SK-N-SH (cell line): Measurements from ENCODE around the gene NRF1. TPM values are rescaled to one million over a fixed set of nuclear protein-coding genes. Genes with fewer than 3 reads are reported as not detected.

ENCODE experiments used
- CTCF ChIA-PET: fragments of 300-600, 350-600 bp; formaldehyde crosslinking; extraction: SDS; loops from one replicate; lab custom pipeline; 2021; lab: Yijun Ruan, JAX
- POLR2A ChIA-PET: fragments of 350-600 bp; sonication (Branson Sonifier 250); formaldehyde crosslinking; extraction: SDS; loops from one replicate; lab custom pipeline; 2020; ENCODE audit warnings: antibody characterized with exemption, inconsistent platforms; lab: Yijun Ruan, JAX
- DNase-seq: peaks from one replicate; pipeline ENCODE4 v3.0.0; 2012
- H2AFZ ChIP-seq: fragments of 200-600 bp; sonication (generic); 2 replicates; pipeline ENCODE4 v1.8.1; 2016; ENCODE audit warnings: antibody characterized with exemption, mild to moderate bottlenecking, low read depth
- H3F3A ChIP-seq: fragments of 200-600 bp; sonication (generic); replicated peaks from 2 replicates; pipeline ENCODE3; 2016; ENCODE audit warnings: antibody characterized with exemption, mild to moderate bottlenecking; ENCODE audit not compliant: insufficient read depth
- H3K27ac ChIP-seq, 2 experiments: fragments of 200-500 bp in 1 of 2; fragments of 200-600 bp in 1 of 2; sonication (Bioruptor generic) in 1 of 2; sonication (generic), shearing (Covaris generic) in 1 of 2; 2 replicates each; pipeline versions ENCODE4 v1.5.1 to v1.6.1; 2014 to 2016; ENCODE audit warnings: low read depth in 2 of 2, inconsistent platforms in 1 of 2, low read length in 1 of 2, mild to moderate bottlenecking in 1 of 2, mixed read lengths in 1 of 2
- H3K27me3 ChIP-seq: fragments of 200-600 bp; sonication (generic), shearing (Covaris generic); 2 replicates; pipeline ENCODE4 v1.6.1; 2016; ENCODE audit warnings: mixed run types; ENCODE audit not compliant: insufficient read depth
- H3K36me3 ChIP-seq, 2 experiments: fragments of 200-500 bp in 1 of 2; fragments of 200-600 bp in 1 of 2; sonication (Bioruptor generic) in 1 of 2; sonication (generic) in 1 of 2; replicated peaks in 1 of 2; 2 replicates each; pipeline versions ENCODE3 to v1.5.1; 2014 to 2016; ENCODE audit warnings: low read length in 1 of 2, mild to moderate bottlenecking in 1 of 2; ENCODE audit not compliant: insufficient read depth in 2 of 2, control insufficient read depth in 1 of 2
- H3K4me1 ChIP-seq, 2 experiments: fragments of 200-500 bp in 1 of 2; fragments of 200-600 bp in 1 of 2; sonication (Bioruptor generic) in 1 of 2; sonication (generic), shearing (Covaris generic) in 1 of 2; 2 replicates each; pipeline versions ENCODE4 v1.5.1 to v1.6.1; 2014 to 2016; ENCODE audit warnings: low read depth in 1 of 2, low read length in 1 of 2, mixed run types in 1 of 2; ENCODE audit not compliant: insufficient read depth in 2 of 2, control insufficient read depth in 1 of 2
- H3K4me2 ChIP-seq: fragments of 200-600 bp; sonication (generic), shearing (Covaris generic); 2 replicates; pipeline ENCODE4 v1.6.1; 2017; ENCODE audit warnings: mixed run types
- H3K4me3 ChIP-seq, 2 experiments: fragments of 200-500 bp in 1 of 2; fragments of 200-600 bp in 1 of 2; sonication (Bioruptor generic) in 1 of 2; sonication (generic), shearing (Covaris generic) in 1 of 2; 2 replicates each; pipeline versions ENCODE4 v1.5.1 to v1.8.1; 2014 to 2016; ENCODE audit warnings: low read depth in 2 of 2, inconsistent platforms in 1 of 2, low read length in 1 of 2, mild to moderate bottlenecking in 1 of 2, mixed read lengths in 1 of 2, moderate library complexity in 1 of 2
- H3K79me2 ChIP-seq: fragments of 200-600 bp; sonication (generic); 2 replicates; pipeline ENCODE4 v1.8.1; 2017; ENCODE audit warnings: mild to moderate bottlenecking; ENCODE audit not compliant: insufficient read depth
- H3K9ac ChIP-seq: fragments of 200-600 bp; sonication (generic); 2 replicates; pipeline ENCODE4 v1.6.1; 2017; ENCODE audit warnings: mixed run types
- H3K9me2 ChIP-seq: fragments of 200-600 bp; sonication (generic); 2 replicates; pipeline ENCODE4 v1.6.1; 2017; ENCODE audit warnings: mixed run types
- H3K9me3 ChIP-seq: fragments of 200-600 bp; sonication (generic); 2 replicates; pipeline ENCODE4 v1.6.1; 2017; ENCODE audit warnings: mixed run types, mild to moderate bottlenecking, moderate library complexity
- H4K20me1 ChIP-seq: fragments of 200-600 bp; sonication (generic); 2 replicates; pipeline ENCODE4 v1.6.1; 2017; ENCODE audit warnings: mild to moderate bottlenecking, mixed run types; ENCODE audit not compliant: insufficient read depth
- CHD2 ChIP-seq: fragments of 150-350 bp; IDR thresholded peaks from 2 replicates; pipeline ENCODE4 v1.6.1; 2018; ENCODE audit warnings: low read length; ENCODE audit not compliant: partially characterized antibody
- EP300 ChIP-seq, 2 experiments: IDR thresholded peaks; 2 replicates each; pipeline versions ENCODE4 v1.4.0 to v1.6.1; 2012; ENCODE audit warnings: borderline replicate concordance in 1 of 2, low read depth in 1 of 2, low read length in 1 of 2
- EZH2phosphoT487 ChIP-seq: fragments of 200-600 bp; sonication (generic); IDR thresholded peaks from 2 replicates; pipeline ENCODE4 v1.6.1; 2017; ENCODE audit warnings: low read depth, mixed run types, mild to moderate bottlenecking, antibody characterized with exemption, moderate library complexity, borderline replicate concordance
- FOSL2 ChIP-seq: IDR thresholded peaks from 2 replicates; pipeline ENCODE4 v1.4.0; 2012; ENCODE audit warnings: low read depth, mild to moderate bottlenecking, moderate library complexity, borderline replicate concordance
- IRF3 ChIP-seq: fragments of 150-350 bp; IDR thresholded peaks from 2 replicates; pipeline ENCODE4 v1.6.1; 2016; ENCODE audit warnings: mild to moderate bottlenecking, low read depth, low read length
- JUND ChIP-seq: IDR thresholded peaks from 2 replicates; pipeline ENCODE4 v1.4.0; 2012
- MEF2A ChIP-seq: IDR thresholded peaks from 2 replicates; pipeline ENCODE4 v1.4.0; 2012; ENCODE audit warnings: low read depth, borderline replicate concordance
- MXI1 ChIP-seq: IDR thresholded peaks from 2 replicates; pipeline ENCODE4 v1.6.1; 2012; ENCODE audit warnings: mild to moderate bottlenecking, low read depth, low read length, improper control_type of control experiment
- NFIC ChIP-seq: IDR thresholded peaks from 2 replicates; pipeline ENCODE4 v1.4.0; 2012; ENCODE audit warnings: borderline replicate concordance
- POLR2AphosphoS5 ChIP-seq: IDR thresholded peaks from 2 replicates; pipeline ENCODE4 v1.6.1; 2012; ENCODE audit warnings: low read depth, low read length
- RAD21 ChIP-seq: IDR thresholded peaks from 2 replicates; pipeline ENCODE4 v1.6.1; 2012; ENCODE audit warnings: mild to moderate bottlenecking, low read length
- RCOR1 ChIP-seq: fragments of 150-350 bp; IDR thresholded peaks from 2 replicates; pipeline ENCODE4 v1.6.1; 2017; ENCODE audit warnings: antibody characterized with exemption, low read length
- RFX5 ChIP-seq: IDR thresholded peaks from 2 replicates; pipeline ENCODE4 v1.6.1; 2012; ENCODE audit warnings: mild to moderate bottlenecking, improper control_type of control experiment, low read length
- RXRA ChIP-seq: IDR thresholded peaks from 2 replicates; pipeline ENCODE4 v1.4.0; 2012; ENCODE audit warnings: low read depth, mild to moderate bottlenecking, borderline replicate concordance
- TAF1 ChIP-seq: IDR thresholded peaks from 2 replicates; pipeline ENCODE4 v1.6.1; 2012; ENCODE audit warnings: low read depth, mild to moderate bottlenecking, low read length, moderate library complexity, borderline replicate concordance
- TEAD4 ChIP-seq: IDR thresholded peaks from 2 replicates; pipeline ENCODE4 v1.4.0; 2012; ENCODE audit warnings: mild to moderate bottlenecking, borderline replicate concordance; ENCODE audit not compliant: insufficient read depth
- YY1 ChIP-seq: IDR thresholded peaks from 2 replicates; pipeline ENCODE4 v1.4.0; 2012; ENCODE audit warnings: low read depth, mild to moderate bottlenecking
- WGBS: methylation state at CpG from one replicate; pipeline ENCODE4 v1.1.6; 2017; ENCODE audit warnings: low lambda C conversion rate; 5-methylcytosine and 5-hydroxymethylcytosine counted together
- polyA plus RNA-seq, 3 experiments: library from polyadenylated mRNA; depleted of rRNA; stranded (reverse); fragments of >200 nt; gene quantifications; 2 replicates each; pipeline ENCODE4 v1.2.3, GENCODE V29; 2012
- TF ChIP-seq, protein P1 (sequence below): IDR thresholded peaks from 2 replicates; pipeline ENCODE4 v1.4.0; 2012; ENCODE audit warnings: low read depth, borderline replicate concordance
- TF ChIP-seq, protein P2 (sequence below): fragments of 200-600 bp; sonication (generic); IDR thresholded peaks from 2 replicates; pipeline ENCODE4 v1.6.1; 2017; ENCODE audit warnings: antibody characterized with exemption, mild to moderate bottlenecking, moderate library complexity

NRF1 gene
- polyA plus RNA-seq, 1 of the 3 experiments (the other 2 are of a cell fraction) = 10.9 TPM

DNA sequence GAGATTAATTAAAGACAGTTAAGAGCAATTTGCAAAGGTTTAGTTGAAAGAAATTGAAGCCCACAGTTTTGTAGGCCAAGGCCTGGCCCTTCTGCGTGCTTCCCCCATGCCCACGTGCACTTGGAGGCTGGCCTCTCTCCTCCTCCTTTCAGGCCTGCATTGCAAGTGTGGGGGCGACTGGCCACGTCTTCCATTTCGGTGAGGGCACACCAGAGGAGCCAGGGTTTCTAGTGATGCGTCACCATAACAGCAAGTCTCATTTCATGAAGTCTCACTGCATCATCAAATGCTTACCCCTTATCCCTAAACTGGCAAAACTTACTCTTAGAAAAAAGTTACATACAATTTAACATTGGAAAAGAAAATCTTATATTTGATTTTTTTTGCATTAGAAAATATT, 141.2 kb downstream of the NRF1 start:
- no peaks in the 10 kb centered on the region for H3K9me3 ChIP-seq
- H3K9me2 ChIP-seq = no peaks in the 10 kb centered on the region
- peaks cover 6 to 14% of the 10 kb centered on the region in 2 experiments for H3K36me3 ChIP-seq
- no peak overlapping the region for H3K4me2 ChIP-seq
- H3F3A ChIP-seq = peaks cover 8% of the 10 kb centered on the region
- peaks cover 0 to 28% of the 10 kb centered on the region in 2 experiments; a peak in 2 of 4 replicates for H3K4me1 ChIP-seq
- H3K9ac ChIP-seq = no peak overlapping the region
- POLR2A ChIA-PET = no interaction called here
- H3K27ac ChIP-seq = no peak overlapping the region
- H3K4me3 ChIP-seq = no peak overlapping the region
- no peak for TF ChIP-seq RCOR1
- no peak for TF ChIP-seq JUND
- no peak for TF ChIP-seq CHD2
- TF ChIP-seq EZH2phosphoT487 = no peak
- TF ChIP-seq, protein P1, sequence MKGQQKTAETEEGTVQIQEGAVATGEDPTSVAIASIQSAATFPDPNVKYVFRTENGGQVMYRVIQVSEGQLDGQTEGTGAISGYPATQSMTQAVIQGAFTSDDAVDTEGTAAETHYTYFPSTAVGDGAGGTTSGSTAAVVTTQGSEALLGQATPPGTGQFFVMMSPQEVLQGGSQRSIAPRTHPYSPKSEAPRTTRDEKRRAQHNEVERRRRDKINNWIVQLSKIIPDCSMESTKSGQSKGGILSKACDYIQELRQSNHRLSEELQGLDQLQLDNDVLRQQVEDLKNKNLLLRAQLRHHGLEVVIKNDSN = no peak
- TF ChIP-seq TAF1 = no peak
- no peak for DNase-seq
- no peaks in the 10 kb centered on the region for H3K27me3 ChIP-seq
- WGBS = 97% methylated on average over 6 of the region's 6 CpGs
- CTCF ChIA-PET = interaction anchor here (0.9 to 1.2 kb wide), 2 partner anchors 14 to 16 kb away, joined by 3 read pairs; no protein-coding TSS in a partner anchor
- H2AFZ ChIP-seq = no peak overlapping the region
- no peaks in the 10 kb centered on the region for H3K79me2 ChIP-seq
- H4K20me1 ChIP-seq = no peaks in the 10 kb centered on the region

DNA sequence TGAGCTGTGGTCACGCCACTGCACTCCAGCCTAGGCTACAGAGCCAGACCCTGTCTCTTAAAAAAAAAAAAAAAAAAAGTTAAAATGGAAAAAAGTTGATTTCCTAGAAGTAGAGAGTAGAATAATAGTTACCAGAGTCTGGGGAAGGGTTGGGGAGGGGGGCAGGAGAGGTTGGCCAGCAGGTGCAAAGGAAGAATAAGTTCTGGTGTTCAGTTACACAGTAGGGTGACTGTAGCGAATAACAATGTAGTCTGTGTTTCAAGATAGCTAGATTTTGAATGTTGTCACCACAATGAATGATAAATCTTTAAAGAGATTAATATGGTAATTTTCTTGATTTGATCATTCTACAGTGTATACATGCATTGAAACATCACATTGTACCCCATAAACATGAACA, 142.9 kb downstream of the NRF1 start:
- H3K4me1 ChIP-seq = peaks cover 0 to 13% of the 10 kb centered on the region in 2 experiments; a peak in 2 of 4 replicates
- WGBS = 97% methylated on average over 2 of the region's 2 CpGs
- DNase-seq = no peak
- no peaks in the 10 kb centered on the region for H3K79me2 ChIP-seq
- no peaks in the 10 kb centered on the region for H3K9me2 ChIP-seq
- no peaks in the 10 kb centered on the region for H3K27me3 ChIP-seq
- H3K4me3 ChIP-seq = no peak overlapping the region
- H3F3A ChIP-seq = peaks cover 8% of the 10 kb centered on the region
- no peak overlapping the region for H3K4me2 ChIP-seq
- no peaks in the 10 kb centered on the region for H3K9me3 ChIP-seq
- no peak for TF ChIP-seq EP300 (IDR thresholded peaks at IDR 0.05; ENCODE audit: borderline replicate concordance in 1 of 2, low read depth in 1 of 2, low read length in 1 of 2)
- TF ChIP-seq, protein P2, sequence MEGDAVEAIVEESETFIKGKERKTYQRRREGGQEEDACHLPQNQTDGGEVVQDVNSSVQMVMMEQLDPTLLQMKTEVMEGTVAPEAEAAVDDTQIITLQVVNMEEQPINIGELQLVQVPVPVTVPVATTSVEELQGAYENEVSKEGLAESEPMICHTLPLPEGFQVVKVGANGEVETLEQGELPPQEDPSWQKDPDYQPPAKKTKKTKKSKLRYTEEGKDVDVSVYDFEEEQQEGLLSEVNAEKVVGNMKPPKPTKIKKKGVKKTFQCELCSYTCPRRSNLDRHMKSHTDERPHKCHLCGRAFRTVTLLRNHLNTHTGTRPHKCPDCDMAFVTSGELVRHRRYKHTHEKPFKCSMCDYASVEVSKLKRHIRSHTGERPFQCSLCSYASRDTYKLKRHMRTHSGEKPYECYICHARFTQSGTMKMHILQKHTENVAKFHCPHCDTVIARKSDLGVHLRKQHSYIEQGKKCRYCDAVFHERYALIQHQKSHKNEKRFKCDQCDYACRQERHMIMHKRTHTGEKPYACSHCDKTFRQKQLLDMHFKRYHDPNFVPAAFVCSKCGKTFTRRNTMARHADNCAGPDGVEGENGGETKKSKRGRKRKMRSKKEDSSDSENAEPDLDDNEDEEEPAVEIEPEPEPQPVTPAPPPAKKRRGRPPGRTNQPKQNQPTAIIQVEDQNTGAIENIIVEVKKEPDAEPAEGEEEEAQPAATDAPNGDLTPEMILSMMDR = no peak
- TF ChIP-seq MEF2A = no peak
- TF ChIP-seq MXI1 = no peak
- no peak for TF ChIP-seq RCOR1
- no peak for TF ChIP-seq NFIC
- TF ChIP-seq POLR2AphosphoS5 = no peak
- TF ChIP-seq YY1 = no peak
- TF ChIP-seq RFX5 = no peak
- no peak for TF ChIP-seq RAD21
- TF ChIP-seq FOSL2 = no peak
- TF ChIP-seq IRF3 = no peak
- TF ChIP-seq TEAD4 = no peak
- TF ChIP-seq RXRA = no peak
- no peak for TF ChIP-seq CHD2
- no peak for TF ChIP-seq TAF1
- TF ChIP-seq, all 33 proteins: peak for 0
- no peaks in the 10 kb centered on the region for H4K20me1 ChIP-seq
- H3K36me3 ChIP-seq = peaks cover 6 to 10% of the 10 kb centered on the region in 2 experiments
- ChIA-PET CTCF (interaction anchor here (1.1 to 1.4 kb wide), 3 partner anchors 12 to 33 kb away, joined by 3 to 4 read pairs (median 3); no protein-coding TSS in a partner anchor), POLR2A (interaction anchor here (0.6 kb wide), 1 partner anchor 191 kb away, joined by 3 read pairs; no protein-coding TSS in a partner anchor)
- no peak overlapping the region for H2AFZ ChIP-seq
- H3K9ac ChIP-seq = no peak overlapping the region
- H3K27ac ChIP-seq = no peak overlapping the region
